Measurements from ENCODE around the gene KCNG2.

Gene KCNG2

DNA sequence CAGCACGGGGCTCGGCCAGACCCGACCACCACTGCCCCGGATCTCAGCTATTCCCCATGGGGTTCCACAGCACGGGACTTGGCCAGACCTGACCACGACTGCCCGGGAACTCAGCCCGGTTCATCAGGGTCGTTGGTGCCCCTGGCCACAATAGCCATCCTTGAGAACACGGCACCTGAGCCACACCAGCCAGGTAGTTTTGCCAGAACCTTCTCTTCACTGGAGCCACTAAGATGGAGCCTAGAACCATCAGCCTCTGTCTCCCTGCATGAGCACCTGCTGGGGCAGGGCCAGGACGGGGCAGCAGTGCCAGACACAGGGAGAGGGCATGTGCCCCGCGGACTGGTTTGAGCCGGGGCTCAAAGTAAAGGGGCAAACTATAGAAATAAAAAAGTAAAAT is 11.4 kb upstream of the KCNG2 start:
- no peak for DNase-seq

DNA sequence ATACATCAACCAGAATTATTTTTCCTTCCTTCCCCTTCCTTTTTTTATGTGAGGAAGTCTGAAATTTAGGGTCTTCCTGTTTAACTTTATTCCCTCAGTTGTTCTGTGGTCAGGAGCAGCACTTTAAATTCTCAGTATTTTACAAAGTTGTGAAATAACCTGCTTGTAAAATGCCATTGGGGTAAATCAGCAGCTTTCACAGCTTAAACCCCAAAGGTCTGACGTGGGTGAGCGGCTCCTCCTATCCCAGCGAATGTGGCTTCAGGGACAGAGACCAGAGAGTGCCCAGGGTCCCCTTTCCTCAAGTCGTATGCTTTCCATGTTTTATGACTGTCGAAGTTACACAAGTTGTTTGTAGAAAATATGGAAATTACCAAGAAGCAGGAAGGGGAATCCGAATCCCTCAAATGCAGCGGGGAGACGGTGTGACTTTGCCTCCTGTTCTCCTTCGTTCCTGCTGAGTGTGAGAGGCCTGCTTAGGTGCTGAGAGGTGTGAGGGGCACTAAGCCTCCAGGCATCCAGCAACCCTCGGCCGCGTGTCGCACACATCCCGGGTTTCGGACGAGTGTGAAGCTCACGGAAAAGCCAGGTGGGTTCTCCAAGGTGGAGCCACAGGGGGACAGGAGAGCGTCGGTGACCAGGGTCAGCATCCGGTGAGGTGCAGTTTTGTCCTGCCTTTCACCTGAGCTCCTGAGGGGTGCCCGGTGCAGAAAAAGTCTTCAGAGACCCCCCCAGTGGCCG is 10.8 kb upstream of the KCNG2 start:
- no peak for DNase-seq

DNA sequence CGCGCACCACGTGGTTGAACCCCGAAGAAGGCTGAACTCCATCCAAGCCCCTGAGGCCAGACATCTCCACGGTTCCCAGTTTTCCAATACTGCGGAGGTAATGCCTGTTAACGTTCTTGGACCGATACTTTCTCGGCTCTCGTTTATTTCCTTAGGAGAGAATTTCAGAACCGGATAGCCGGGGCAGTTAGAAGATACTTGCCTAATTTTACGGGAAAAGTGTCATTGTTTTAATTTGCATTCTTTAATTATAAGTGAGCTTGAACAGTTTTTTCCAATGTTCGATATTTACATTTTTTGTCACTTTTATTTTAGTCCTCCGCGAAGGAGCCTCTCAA is 10.2 kb upstream of the KCNG2 start:
- DNase-seq: no peak

DNA sequence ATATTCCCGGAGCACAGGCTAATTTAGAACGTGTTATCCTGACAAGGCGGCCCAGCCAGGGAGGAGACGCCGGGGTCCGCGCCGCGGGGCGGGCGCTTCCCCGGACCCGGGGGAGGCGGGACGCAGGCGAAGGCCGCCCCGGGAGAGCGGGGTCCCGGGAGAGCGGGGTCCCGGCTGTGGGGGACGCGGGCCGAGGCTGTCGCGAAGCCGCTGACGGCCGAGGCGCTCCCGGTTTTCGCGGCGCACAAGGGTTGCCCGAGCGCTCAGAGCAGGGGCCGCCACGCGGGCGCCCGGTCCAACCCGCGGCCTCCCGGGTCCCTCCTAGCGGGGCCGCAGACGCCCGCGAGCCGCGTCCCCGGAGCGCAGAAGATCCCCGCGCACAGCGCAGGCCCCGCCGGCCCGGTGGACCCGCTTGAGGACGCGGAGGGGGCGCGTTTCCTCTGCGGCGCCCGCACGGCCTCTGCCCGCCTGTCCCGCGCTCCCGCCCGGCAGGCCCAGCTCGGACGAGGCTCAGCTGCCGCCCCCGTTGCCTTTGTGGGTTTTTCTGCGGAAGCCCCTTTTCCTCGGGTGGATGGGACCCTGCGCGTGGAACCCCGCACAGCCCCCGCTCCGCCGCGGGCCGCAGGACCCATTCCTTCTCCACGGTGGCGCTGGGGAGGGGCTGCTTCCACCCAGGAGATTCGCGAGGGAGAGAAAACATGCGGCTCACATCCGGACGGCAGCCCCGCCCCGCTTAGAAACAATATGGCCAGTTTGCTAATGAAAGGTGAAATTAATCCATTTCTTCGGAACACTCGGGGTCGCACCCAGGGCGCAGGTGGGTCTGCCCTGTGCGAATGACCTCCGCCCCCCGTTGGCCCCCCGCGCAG is 9.6 kb upstream of the KCNG2 start:
- DNase-seq: no peak

DNA sequence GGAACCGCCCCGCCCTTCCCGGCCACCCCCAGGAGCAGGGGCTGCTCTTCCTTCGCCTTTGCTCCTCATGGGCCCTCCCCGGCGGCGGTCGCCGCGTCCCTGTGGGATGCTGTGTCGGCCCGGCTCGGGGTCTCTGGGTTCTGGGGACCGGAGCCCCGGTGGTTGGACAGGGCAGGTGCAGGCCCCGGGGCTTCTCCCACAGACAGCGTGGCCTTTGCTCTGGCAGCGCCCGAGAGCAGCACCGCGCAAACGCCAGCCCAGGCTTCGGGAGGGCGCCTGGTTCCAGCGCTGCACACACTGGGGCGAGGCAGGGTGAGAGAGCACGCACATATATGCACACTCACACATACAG is 9.0 kb upstream of the KCNG2 start:
- no peak for DNase-seq

DNA sequence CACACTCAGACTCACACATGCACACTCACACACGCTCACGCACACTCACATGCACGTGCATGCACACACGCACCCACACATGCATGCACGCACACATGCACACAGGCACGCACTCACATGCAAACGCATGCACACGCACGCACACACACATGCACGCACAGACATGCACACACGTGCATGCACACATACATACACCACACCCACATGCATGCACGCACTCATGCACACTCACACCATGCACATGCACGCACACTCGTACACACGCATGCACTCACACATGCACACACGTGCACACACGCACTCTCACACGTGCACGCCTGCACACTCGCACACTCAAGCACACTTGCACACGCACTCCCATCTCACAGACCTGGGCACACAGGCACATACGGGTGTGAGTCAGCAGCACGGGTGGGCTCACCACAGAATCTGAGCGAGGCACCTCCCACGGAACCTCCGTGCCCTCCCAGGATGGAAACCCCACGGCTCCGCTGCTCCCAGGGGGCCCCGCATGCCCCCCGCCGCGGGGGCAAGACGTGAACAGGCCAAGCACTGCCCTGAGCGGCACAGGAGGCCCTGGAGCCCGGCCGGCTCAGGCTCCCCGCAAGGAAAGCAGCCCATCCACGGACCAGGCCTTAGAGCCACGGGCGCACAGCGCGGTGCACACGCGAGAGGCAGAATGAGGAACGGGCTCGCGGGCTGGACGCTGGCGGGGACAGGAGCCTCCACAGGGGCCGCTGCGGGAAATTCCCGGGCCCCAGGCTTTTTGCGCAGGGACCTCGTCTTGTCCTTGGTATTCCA is 8.4 kb upstream of the KCNG2 start:
- no peak for DNase-seq

DNA sequence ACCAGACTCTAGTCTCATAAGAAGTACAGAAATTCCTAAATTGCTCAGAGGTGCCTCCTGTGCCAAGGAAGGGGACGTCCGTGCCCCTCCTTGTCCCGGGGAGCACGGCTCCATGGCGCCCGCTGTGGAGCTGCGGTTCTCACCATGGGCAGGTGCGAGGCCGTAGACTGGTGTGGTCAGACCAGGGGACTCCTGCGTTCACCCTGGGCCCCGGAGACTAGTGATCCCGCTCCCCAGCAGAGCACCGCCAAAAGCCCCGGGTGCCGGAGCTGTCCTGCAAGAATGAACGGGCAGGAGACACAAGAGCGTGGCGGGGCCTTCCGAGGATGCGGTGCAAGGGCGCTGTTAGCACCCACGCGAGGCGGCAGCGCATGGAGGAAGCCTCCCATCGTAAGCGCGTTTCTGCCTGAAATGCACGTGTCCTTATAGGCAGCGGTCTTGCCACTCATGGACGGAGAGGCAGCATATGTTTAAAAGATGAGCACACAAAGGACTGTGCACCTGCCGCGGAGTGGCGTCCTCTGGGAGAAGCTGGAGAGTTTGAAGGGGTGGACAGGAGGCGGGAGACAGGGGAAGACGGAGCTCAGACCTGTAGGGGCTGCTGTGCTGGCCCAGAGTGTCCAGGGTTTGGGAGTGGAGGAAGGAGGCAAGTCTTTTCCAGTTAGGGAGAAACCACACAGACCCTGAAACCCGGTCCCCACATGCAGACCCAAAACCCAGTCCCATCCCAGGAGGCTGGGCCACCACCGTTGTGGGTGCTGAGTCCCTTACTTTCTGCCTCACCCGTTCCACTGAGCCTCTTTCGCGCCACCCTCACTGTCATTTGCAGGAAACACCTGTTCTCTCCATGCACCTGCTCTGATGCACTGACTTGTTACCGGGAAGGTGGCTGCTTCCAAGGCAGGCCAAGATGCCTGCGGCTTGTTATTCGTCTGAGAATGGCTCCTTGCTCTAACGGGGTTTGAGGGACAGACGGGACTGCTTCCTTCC is 7.5 kb upstream of the KCNG2 start:
- DNase-seq: no peak

DNA sequence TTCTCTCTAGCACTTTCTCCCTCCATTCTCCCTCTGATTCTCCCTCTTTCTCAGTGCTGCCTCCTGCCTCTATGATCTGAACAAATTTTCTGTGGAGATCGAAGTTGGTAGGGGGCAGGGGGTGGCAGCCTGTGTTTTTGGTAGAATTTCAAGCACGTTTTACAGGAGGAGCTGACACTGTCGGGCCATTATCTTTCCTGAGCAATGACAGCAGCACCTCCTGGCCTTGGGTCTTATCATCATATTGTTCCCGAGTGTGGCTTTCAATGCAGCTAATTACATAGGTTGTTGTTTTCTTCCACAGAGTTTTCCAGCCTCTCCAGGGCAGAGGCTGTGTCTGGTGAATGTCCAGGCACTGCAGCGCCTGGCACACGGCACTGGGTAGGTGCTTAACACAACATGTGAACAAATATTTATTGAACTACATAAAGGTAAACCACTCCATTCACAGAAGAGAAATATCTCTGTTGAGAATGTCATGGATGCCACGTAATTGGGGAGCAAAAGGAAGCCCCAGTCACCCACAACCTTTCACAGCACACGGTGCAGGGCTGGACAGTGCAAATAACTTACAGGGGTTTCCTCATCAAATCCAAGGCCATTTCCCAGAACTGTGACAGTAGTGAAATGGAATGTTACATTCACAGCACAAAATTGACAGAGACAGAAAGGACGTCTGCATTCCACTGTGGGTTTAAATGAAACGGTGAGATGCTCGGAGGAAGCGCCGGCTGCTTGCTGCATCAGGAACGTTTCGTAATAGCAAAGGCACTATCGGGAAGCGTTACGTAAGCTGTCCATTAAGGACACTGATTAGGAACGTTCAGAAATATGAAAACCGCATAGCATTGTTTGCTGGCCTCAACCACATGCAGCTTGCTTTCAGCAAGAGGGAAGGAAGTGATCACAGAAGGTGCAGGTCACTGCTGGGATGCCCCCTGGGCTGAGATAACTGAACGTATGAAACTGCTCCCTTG is 6.5 kb upstream of the KCNG2 start:
- DNase-seq: no peak

DNA sequence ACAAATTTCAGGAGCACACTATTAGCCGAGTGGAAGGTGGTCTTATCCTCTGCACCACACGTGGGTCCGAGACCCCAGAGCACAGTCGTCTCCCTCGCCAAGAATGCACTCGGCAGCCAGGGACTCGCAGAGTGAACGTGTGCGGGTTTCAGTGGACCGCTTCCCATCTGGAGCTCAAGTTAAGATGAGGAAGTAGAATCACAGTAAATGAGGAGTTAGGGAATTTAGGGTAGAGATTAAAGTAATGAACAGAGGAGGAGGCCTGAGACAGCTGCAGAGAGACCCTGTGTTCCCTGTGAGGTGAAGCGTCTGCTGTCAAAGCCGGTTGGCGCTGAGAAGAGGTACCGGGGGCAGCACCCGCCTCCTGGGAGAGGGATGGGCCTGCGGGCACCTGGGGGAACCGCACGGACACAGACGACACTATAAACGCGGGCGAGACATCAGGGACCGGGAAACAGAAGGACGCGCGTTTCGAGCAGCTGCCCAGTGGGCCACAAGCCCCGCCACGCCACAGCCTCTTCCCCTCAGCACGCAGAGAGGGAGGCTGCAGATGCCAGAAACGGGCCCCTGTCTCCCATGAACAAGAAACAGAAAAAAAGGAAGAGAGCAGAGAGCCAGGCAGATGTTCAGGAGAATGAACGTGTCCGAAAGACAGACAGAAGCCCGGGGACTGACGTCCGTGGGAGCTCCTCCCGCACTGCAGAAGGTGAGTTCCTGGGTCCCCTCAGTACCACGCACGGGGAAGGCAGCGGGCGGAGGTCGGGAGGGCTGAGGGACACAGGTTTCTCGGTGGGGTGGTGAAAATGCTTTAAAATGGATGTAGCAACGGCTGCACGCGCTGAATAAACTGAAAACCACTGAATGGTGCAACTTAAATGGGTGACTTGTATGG is 5.4 kb upstream of the KCNG2 start:
- no peak for DNase-seq

DNA sequence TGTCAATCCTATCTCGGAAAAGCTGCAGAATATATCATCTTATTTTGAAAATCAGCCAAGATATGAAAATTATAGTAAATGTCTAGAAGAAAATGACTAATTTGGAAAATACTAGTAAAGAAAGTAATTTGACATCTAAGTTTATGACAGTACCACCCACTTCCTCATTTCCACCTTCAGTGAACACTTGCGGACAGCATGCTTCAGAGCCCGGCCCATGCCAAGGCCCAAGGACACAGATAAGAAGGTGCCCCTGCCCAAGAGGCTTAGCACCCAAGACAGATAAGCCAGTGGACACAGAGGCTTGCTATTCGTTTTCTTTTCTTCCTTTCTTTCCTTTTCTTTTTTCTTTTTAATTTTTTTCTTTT is 4.8 kb upstream of the KCNG2 start:
- no peak for DNase-seq

DNA sequence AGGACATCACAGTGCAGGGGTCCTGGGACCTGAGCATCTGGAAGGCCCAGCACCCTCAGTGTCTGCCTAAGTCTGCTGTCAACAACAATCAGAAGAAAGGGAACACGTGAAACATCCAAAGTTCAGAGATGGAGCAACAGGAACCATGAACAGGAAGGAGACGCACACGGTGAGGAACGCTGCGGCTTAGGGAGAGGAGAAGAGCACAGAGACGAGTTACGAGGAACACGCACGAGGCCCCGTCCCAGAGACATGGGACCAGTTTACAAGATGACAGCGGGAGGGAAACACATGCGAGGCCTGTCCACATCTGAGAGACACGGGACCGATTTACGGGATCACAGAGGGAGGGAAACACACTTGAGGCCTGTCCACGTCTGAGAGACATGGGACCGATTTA is 2.9 kb upstream of the KCNG2 start:
- DNase-seq: no peak

DNA sequence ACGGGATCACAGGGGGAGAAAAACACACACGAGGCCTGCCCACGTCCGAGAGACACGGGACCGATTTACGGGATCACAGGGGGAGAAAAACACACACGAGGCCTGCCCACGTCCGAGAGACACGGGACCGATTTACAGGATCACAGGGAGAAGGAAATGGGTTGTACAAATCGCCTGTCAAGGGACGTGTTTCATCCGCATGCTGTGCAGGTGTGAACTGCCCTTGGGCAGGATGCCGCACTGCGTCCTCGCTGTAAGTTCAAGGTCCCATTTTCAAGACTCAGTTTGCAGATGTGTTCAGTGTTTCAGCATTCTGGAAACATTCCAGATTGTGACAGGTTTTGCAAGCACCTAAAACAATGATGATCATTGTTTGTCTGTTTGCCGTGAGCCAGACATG is 2.3 kb upstream of the KCNG2 start:
- DNase-seq: no peak

DNA sequence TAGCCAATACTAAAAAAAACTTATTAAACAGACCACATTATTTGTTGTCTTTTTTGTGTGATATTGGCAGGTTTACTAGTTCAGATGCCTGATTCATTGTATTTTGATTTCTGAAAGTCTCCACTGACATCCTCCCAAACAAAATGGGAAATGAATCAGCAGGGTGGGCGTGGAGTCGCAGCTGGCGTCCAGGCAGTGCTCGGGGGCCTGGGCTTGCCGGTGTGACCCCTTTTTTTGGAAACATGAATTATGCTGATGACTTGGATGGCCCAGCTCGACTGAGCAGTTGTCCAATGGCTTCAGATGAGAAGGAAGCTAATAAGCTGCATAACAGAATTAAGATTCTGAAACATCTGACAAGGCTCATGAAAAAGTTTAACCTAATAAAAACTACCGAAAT is 1.7 kb upstream of the KCNG2 start:
- no peak for DNase-seq

DNA sequence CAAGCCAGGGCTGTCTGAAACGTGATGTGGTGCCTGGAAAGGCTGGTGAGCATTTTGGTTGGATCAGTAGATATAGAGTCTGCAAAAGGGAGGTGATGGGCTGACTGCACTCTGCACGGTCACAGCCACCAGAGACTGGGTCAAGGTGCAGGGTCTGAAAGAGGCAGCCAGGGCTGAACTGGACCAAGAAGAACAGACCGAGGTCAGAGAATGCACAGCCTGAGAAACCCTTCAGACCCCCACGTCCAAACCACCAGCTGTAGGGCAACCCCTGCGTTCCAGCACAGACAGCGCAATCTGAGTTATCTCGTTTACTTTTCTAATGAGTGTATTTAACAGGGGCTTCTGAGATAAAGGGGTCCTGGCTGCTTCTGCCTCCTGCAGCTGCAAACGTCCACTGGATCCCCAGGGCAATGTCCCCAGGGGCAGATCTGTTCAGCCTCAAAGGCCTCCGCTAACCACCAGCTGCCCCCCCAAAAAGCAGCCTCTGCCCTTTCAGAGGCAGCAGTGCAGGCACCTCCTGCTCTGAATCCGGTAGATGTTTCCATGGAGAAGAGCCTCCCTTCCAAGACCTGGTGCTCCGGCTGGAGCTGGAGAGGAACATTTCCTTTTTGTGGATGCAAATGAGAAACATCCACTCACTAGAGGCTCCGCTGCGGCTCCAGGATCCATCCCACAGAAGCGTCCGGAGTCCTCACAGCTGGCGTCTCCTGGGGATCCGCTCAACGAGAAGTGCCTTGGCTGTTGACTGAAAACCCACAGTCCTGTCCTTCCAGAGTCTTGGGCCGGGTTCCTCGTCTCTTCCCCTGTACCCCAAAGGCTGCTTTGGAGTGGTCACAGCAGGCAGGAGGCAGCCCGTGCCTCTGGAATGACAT is 970 bp upstream of the KCNG2 start:
- no peak for DNase-seq

DNA sequence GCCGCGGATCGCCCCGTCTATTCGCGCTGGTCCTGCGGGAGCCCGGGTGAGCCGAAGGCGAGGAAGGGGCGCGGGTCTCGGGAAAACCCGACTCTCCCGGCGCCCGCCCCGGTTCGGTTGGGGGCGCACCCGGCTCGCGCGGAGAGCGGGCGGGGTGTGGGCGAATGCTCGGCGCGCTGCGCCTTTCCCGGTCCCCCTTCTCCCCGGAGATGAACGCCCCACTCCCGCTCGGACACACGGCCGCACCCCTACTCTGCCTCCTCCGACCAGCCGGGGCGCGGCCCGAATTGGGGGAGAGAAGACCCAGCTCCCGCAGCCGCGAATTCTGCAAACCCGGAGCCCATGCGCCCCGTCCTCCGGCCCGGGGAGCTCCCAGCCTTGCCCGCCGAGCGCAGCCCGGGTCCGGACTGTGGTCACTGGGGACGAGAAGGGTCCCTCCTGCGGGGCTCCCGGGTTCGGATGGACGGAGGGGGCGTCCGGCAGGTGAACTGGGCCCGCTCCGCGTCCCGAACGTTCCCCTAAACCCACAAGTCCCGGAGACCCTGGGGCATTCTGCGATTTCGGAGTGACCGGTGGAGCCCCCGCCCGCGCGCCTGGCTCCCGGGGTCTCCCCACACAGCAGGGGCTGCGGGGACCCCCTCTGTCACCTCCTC is 734 bp downstream of the KCNG2 start:
- DNase-seq: no peak

DNA sequence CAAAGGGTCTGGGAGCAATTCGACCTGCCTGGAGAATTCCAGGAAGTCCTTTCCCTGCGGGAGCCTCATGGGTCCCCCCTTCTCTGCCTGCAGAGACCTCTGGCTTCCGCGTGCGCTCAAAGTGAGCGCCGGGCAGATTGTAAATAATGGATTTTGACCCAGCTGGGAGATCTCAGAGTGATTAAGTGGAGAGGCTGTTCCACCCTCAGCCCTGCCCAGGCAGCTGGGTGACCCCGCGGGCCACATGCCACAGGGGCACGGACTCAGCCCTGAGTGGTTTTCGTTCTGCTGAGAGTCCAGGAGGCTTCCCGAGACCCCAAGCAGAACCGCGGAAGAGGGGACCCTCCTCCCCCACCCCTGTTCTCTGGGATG is 1.2 kb downstream of the KCNG2 start:
- DNase-seq: no peak

DNA sequence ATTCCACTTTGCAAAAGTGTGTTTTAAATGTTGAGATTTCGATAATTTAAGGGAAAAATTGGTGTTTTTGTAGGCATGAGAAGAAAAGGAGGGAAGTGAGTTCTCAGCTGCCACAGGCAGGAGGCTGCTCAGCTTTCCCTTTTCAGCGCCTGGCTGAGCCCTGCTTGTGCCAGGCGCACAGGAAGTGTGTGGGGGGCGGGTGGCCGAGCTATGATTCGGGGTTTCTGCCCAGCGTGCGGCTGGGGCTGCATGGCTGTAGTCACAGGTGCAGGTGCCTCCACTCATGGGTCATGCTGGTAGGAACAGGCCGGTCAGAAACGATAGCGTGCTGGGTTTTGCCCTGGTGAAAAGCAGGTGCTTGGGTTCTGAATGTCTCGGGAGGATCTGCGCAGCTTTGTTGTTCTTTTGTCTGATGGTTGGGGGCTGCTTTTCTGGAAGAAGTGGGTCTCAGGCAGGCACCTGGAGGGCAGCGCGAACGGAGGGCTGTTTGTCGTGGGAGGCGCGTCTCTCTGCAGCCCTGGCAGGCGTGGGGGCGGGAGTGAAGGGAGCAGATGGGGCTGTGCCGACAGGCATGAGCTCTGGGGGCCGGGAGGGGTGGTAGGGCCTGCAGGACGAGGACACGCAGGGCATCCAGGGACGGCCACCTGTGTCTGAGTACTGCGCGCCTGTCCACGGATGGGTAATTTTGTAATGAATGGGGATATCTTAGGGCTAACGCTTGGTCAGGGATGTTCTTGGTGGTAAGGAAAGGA is 2.1 kb downstream of the KCNG2 start:
- no peak for DNase-seq
